GM21723 (cell line): Measurements from ENCODE around the gene CNPPD1.

ENCODE experiments used
- ATAC-seq: cut with Tn5 transposase; IDR thresholded peaks from one replicate; pipeline ENCODE4 v1.9.1; 2021; ENCODE audit warnings: mild to moderate bottlenecking, moderate library complexity; ENCODE audit not compliant: unreplicated experiment

CNPPD1 gene

GRCh38 chr2:219123356-219124135 is 53.2 kb downstream of the CNPPD1 start:
- ATAC-seq: no peak

GRCh38 chr2:219122202-219122980 is 54.3 kb downstream of the CNPPD1 start:
- no peak for ATAC-seq
